Eye (tissue), 1 donor: ENCODE data around the gene CHTF18.
A peak's percentile ranks its signal among the peaks of the same experiment; 100 is the strongest.
"Not testable (repeated sequence)": the region's sequence is repeated elsewhere in the genome, so short reads cannot be mapped to it uniquely, and the experiment has no call there.

Experiments used
- DNase-seq: peaks from one replicate; pipeline ENCODE4 v3.0.0-alpha.2; 2015

CHTF18 gene

DNA sequence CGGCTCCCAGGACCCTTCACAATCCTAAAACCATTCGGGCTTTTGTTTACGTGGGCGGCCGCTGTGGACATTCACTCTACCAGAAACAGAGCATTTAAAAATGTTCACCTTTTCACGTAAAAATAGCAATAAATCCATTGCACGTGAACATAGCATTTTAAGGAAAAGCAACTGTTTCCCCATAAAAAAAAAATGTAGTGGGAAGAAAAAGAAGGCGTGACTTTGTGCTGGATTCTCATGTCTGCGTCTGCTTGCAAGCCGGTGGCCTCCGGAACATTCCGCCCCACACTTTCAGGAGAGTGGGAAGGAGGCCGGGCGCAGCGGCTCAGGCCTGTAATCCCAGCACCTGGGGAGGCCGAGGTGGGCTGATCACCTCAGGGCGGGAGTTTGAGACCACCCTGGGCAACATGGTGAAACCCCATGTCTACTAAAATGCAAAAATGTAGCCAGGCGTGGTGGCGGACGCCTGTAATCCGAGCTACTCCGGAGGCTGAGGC, 25.5 kb downstream of the CHTF18 start:
- no peak for DNase-seq

DNA sequence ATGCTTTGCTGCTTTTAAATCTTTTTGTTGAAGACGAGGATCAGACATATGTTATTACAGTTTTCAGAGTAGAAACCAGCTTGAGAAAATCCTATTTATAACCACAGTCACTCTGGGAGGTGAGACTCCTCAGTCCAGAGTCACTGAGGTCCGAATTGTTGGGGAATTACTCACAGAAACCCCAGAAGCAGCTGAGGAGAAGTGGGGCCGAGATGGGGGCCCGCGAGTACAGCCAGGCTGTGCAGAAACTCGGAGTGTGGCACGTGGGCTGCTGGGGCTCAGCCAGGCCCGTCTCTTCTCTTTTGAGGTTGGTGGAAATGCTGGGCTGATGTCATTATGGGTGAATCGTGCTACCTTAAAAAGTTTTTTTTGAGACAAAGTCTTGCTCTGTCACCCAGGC, 26.6 kb downstream of the CHTF18 start:
- DNase-seq, result no peak

DNA sequence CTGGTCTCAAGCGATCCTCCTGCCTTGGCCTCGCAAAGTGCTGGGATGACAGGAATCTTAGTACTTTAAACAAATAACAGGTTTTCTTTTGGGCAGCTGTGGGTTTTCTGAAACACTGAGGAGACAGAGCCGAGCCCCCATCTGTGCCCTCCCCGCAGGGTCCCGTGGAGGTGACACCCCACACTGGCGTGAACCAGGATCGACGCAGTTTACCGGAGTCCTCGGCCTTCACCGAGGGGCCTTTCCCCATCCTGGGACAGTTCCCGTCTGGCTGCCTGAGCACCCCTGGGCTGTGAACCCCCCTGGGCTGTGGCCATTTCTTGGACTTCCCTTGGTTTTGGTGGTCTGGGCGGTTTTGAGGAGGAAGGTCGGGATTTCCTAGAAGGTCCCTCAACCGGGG, 27.4 kb downstream of the CHTF18 start:
- DNase-seq, result no peak

DNA sequence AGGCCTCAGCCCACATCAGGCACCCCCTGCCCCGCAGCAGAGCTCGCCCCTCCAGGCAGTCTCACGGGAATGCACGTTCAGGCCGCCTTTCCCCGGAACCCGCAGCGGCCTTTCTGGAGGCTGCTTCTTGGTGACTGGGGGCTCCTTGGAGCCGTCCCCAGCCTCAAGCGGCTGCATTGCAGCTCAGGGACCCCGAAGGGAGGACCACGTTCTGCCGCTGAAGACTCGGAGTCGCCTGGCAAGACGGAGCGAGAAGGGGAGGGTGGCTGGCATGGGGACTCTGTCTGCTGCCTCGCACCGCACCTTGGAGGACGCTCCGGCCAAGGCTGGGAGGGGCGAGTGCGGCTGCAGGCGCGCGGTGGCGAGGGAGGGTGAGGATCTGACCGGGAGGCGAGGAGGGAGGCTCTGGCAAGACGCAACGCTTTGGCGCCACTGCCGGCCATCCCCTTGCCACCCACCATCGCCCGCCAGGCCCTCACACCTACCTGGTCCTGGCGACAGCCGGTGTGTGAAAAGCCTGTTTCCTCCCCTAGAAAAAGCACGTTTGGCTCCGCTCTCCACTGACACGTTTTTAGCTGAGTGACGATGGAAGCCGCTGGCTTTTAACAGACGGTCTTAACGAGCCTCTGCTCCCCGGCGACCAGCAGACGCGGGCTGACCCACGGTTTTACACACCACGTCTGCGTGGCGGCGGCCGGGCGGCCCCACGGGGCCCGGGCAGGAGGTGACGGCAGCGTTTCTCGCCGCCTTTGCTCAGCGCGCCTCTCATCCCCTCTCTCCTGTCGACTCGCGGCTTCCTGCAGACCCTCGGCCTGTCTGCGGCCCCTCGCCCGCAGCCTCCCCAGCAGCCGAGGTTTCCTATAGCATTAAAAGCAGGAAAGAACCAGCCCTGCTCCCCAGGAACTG, 28.8 kb downstream of the CHTF18 start:
- DNase-seq, result no peak

DNA sequence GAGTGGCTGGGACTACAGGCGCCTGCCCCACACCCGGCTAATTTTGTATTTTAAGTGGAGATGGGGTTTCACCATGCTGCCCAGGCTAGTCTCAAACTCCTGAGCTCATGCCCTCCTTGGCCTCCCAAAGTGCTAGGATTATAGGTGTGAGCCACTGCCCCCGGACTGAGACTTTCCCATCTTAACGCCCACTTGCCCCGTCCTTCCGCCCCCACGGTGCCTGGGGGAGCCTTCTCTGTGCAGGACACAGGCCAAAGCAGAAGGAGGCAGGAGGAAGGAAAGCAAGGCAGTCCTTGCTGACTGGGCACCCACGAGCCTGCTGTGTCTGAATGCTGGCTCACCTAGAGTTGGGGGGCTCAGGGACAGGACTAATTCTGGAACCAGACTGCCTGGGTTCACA, 29.7 kb downstream of the CHTF18 start:
- no peak for DNase-seq

DNA sequence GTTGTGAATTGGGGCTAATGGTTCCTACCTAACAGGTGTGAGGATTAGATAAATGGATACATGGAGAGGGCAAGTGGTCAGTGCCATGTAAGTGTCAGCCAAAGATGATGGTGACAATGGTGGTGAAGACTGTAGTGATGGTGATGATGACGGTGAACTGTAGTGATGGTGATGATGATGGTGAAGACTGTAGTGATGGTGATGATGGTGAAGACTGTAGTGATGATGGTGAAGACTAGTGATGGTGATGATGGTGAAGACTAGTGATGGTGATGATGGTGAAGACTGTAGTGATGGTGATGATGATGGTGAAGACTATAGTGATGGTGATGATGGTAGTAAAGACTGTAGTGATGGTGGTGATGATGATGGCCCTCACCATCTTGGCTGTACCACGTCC, 30.2 kb downstream of the CHTF18 start:
- no peak for DNase-seq

DNA sequence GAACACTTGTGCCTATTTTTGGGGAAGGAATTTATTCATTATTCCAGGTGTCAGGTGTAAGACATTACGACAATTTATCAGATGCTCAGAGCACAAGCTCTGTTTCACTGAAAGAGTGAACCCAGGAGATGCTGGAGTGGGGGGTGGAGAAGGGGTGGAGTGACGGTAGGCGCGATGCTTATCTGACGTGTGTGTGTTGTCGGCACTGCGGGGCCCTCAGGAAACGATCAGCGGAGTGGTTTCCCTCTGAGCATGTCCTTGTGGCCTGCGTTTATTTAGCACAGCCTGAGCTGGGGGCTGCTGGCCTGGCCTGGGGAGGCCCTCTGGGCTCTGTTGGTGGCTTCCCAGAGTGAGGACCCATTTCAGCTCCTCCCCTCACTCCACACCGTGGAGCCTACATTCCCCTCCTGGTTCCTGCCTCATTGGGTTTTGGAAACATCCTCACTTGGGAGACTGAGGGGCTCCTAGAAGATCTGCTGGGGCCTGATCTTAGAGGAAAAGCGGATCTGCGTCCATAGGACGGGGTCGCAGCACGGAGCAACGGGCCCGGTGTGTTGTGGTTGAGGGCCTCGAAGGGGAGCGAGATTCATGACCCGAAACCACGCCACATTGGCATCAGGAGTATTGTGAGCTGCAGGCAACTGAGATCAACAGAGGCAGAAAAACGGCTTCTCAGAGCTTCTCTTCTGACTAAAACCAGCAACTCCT, 31.1 kb downstream of the CHTF18 start:
- DNase-seq, result no peak

DNA sequence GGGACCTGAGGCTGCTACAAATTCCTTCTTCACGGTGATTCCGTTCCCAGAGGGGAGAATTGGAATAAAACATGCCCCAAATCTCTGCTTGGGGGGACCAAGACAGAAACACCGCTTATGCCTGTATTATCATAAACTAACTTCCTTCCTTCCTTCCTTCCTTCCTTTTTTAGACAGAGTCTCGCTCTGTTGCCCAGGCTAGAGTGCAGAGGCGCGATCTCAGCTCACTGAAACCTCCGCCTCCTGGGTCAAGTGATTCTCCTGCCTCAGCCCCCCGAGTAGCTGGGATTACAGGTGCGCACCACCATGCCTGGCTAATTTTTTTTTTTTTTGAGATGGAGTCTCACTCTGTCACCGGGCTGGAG, 31.6 kb downstream of the CHTF18 start:
- DNase-seq, result not testable (repeated sequence)

DNA sequence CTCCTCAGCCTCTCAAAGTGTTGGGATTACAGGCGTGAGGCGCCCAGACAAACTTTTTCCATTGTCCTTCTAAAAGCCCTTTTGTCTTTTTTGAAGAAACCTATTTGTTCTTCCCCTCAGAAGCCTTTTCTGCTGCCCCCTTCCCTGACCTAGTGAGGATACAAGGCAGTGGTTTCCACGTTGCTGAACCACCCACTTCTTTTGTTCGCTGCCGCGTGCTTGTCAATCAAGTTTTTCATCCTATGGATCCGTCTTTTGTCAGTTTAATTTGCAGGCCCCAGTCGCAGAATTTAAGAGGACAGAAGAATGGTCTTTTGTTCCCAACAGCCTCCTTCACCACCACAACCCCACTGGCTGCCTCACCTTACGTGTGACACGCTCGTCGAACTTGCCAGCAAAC, 32.3 kb downstream of the CHTF18 start:
- DNase-seq, result no peak

DNA sequence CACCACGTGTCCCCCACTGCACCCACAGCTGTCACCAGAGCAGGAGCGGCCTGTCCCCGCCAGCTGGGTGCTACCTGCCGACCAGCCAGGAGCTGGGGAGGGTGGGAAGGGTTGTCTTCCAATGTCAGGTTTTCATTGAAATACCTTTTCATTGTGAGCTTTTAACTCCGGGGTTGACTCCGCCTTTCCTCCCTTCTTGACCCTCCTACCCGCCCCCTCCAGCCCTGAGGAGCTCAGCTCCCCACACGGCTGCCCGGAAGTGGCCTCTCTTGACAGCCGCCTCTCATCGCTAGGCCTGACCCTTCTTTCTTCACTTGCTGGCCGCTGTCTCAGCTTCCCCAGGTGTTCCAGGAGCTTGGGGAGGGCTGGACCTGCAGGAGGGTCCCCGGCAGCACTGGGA, 33.3 kb downstream of the CHTF18 start:
- DNase-seq, result no peak

DNA sequence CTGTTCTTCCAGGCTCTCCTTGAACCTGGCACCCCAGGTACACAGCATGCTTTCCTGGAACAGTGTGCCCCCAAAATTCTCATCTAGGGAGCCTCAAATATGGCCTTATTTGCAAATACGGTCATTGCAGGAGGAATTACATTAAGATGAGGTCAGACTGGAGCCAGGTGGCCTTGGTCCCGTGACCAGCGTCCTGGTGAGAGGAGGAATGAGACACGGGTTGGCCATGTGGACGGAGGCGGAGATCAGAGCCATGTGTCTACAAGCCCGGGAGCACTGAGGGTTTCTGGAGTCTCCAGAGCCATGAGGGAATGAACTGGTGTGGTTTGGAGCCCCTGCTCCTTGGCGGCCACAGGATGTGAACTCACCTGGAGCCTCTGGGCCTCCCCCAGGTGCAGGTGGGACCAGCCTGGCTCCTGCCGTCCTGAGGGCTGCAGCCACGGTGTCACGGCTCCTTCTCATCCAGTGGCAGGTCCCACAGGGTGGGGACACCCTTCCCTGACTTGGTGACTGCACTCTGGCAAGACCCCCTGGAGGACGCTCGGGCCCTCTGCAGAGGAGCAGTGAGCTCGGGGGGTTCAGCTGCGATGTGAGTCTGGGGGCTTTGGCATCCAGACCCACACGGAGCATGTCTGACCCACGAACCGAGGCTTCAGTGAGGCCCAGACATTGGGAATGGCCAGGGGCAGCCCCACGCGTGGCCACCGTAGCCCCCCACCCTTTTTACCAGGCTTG, 33.9 kb downstream of the CHTF18 start:
- no peak for DNase-seq

DNA sequence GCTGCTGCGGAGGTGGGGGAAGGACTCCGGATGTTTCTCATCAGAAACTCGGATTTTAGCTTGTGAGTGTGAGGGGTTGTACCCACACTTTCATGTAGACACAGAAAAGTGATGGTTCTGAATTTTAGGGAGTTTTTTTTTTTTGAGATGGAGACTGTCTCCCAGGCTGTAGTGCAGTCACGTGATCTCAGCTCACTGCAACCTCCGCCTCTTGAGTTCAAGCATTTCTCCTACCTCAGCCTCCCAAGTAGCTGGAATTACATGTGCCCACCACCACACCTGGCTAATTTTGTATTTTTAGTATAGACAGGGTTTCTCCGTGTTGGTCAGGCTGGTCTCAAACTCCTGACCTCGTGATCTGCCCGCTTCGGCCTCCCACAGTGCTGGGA, 34.5 kb downstream of the CHTF18 start:
- no peak for DNase-seq

DNA sequence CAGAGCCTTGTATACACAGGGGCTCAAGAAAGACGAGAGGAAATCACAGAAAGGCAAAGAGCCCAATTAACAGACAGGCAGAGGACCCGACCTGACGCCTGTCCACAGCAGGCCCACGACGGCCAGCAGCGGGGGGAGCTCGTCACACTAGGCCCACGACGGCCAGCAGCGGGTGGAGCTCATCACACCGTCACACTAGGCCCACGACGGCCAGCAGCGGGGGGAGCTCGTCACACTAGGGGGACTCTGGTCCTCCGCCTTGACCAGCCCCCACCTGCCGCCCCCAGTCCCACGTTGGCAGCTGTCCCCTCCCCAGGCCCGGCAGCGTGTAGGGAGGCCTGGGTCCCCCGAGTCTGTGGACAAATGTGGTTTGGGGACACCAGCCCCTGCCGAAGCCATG, 35.8 kb downstream of the CHTF18 start:
- no peak for DNase-seq

DNA sequence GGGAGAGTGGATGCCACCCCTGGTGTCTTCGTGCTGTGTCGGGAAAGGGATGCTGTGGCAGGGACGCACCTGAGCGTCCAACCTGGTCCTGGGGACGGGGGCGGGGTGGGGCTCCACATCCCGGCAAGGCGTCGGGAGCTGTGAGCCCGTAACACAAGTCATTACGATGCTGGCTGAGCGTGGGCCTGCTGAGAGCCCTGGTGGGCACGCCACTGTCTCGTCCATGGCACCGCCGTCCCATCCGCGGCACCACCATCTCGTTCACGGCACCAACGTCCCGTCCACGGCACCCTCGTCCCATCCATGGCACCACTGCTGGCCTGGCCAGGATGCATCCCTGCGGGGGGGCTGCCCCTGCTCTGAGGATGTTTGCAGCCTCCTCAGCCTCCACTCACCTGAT, 36.2 kb downstream of the CHTF18 start:
- no peak for DNase-seq

DNA sequence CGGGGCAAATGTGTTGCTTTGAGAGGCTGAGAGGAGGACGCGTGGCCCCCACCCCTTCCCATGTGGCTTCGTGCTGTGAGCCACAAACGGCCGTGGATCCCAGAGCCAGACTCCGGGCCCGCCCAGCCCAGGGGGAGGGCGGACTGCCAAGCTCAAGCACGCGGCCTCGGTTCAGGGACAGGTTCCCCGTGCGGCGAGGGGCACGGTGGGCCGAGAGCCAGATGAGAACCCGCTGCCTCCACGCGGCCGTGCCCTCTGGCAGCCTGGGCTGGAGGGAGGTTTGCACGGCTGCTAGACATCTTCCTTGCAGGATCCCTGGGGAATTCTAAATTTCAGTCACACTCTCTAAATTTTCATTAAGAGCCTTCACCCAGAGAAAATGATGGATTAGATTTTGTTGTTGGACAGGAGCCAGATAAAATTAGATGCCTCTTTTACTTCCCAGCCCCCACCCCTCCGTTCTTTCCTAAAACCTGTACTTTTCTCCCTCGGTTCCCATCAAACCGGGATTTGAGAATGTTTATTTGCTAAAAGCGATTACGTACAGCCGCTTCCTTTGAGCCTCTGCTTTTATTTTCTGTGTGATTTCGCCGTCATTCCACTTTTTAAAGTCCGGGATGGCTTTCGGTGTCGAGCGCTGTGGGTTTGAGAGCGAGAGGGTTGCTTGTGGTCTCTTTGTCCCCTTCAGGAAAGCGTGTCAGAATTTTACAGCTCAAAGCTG, 37.1 kb downstream of the CHTF18 start:
- peak; percentile 61 for DNase-seq

DNA sequence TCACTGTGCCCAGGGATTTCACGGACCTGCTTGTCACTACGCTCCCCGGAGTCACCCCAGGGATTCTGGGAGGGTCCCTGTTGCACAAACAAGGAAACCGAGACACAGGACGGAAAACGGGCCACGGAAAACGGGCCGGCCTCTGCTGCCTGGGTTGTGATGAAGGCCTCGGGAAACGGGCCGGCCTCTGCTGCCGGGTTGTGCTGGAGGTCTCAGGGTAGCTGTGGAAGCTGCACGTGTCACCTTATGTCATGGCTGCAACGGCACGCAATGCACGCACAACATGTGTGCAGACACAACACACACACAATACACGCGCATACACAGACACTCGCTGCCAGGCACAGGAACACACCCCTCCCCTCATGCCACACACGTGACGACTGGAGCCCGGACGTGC, 39.1 kb downstream of the CHTF18 start:
- DNase-seq, result no peak

DNA sequence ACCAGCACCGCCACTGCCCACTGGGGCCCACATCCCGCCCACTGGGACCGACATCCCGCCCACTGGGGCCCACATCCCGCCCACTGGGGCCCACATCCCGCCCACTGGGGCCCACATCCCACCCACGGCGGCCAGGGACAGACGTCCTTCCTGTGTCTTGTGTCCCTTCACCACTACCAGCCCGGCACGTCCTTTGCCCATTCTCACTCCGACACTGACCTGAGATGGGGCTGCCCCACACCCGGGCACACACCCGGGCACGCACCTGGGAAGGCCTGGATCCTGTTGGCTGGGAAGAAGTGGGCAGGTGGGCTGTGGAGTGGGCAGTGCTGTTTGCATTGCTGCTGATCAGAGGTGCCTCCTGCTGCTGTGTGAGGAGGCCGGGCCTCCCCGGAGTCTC, 40.5 kb downstream of the CHTF18 start:
- DNase-seq, result no peak

DNA sequence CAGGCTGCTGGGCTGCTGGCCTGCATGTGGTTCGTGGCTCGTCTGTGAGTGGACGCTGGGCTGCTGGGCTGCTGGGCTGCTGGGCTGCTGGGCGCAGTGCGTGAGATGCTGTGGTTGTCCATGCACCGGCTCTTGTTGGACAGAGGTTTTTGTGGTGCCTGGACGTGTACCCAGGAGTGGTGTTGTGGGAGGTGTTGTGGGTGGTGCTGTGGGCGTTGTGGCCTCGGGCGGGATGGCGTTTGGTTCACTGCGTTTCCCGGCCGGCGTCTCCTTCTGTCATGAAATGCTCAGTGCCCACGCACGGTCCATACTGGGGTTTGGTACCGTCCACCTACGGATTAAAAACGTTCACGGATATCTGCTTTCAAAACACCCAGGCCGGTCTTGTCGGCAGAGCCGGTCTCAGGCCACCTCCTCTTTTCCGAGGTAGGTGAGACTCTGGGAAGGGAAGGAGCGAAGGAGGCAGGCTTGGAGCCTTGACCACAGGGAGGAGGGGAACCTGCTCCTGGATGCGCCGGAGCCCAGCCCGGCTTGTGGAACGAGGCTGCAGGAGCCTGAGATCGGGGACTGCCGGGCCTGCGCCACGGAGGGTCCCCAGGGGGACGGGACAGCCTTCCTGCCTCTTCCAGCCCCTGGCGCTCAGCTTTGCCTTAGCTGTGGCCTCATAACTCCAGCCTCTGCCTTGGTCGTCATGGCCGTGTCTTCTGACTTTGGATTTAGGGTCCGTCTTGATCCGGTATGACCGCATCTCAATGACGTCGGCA, 41.9 kb downstream of the CHTF18 start:
- DNase-seq, result no peak

DNA sequence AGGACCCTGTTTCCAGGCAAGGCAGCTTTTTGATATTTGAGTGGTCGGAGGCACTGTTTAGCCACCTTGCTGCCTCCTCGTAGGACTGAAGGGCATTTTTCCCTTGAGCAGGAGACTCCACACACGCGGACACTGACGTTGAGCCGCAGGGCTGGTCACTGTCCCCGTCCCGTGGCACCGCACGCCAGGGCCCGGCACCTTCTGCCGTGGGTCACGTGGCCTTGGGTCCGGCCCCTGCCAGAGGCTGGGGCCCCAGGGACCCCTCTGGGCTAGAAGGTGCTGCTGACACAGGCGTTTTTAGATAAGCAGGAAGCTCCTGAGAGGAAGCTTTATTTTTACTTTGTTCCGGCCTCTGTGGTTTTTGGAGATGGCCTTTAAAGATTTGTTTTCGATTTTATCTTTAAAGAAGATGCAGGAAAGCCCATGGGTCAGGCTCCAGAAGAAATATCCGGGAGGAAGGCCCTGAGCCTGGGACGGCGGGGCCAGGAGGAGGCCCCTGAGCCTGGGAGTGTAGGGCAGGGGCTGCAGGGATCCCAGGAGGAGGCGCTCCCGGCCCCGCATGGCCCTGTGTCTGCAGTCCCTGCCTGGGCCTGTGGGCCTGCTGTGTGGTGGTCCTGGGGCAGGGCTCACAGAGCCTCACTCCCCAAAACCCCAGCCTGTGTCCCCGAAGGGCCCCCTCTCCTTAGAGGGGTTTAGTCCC, 42.6 kb downstream of the CHTF18 start:
- no peak for DNase-seq

DNA sequence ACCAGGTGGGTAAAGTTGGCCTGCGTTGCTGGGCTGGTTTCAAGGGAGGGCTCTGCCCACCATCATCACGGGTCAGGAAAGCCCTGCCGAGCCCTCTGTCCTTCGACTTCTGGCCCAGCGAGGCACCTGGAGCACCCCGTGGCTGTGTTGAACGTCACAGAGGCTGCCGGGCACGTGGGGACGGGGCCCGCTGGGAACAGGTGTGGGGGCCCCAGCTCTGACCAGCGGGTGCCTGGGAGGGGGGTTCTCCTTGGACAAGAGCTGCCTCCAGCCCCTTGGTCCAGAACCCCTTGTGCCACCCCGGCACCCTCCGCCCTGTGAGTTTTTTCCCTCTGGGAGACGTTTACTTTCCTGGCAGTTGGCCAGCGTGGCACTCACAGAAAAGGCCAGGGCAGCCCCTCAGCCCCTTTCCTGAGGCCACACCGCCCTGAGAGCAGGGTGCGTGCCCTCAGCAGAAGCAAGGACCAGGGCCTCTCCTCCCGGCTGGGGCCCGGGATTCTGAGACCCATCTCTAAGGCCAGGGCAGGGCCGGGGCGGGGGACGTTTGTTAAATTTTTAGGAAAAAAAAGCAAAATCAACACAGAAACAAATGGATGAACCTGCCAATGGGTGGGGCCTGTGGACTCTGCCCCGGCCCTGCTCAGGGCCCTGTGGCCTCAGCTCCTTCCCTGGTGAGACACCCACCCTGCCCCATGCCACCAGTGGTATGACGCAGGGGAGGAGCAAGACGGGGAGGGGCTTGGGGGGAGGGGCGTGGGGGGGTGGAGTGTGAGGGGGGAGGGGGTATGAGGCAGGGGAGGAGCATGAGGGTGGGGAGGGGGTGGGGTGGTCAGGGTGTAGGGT, 43.4 kb downstream of the CHTF18 start:
- DNase-seq, result no peak
